H1 (cell line): ENCODE results near the gene EPSTI1. TPM values are rescaled to one million over a fixed set of nuclear protein-coding genes. Genes with fewer than 3 reads are reported as not detected.

Experiments used
- CHD2 ChIP-seq: IDR thresholded peaks from 2 replicates; pipeline ENCODE4 v1.6.1; 2012; ENCODE audit warnings: low read length, improper control_type of control experiment
- HDAC2 ChIP-seq, 2 experiments: fragments of 300-600 bp in 1 of 2; sonication (generic) in 1 of 2; IDR thresholded peaks; 2 replicates each; pipeline ENCODE4 v1.6.1; 2011 to 2012; ENCODE audit warnings: low read depth in 2 of 2, low read length in 2 of 2, mild to moderate bottlenecking in 2 of 2, moderate library complexity in 2 of 2, borderline replicate concordance in 1 of 2, inconsistent platforms in 1 of 2
- JUN ChIP-seq: IDR thresholded peaks from 2 replicates; pipeline ENCODE4 v1.6.1; 2011; ENCODE audit warnings: low read depth, mild to moderate bottlenecking, improper control_type of control experiment, low read length
- PHF8 ChIP-seq: fragments of 200-600 bp; sonication (generic); conservative IDR thresholded peaks from 2 replicates; pipeline ENCODE4 v1.7.1; 2012; ENCODE audit warnings: low read depth, mild to moderate bottlenecking, inconsistent platforms, low read length, moderate library complexity
- SIX5 ChIP-seq: IDR thresholded peaks from 2 replicates; pipeline ENCODE4 v1.6.1; 2011; ENCODE audit warnings: mild to moderate bottlenecking, low read depth, low read length
- polyA plus RNA-seq, 7 experiments: library from polyadenylated mRNA; depleted of rRNA in 3 of 7; stranded (reverse) in 5 of 7; unstranded in 2 of 7; fragments of >200 nt in 5 of 7; fragments of 200-250 nt in 2 of 7; gene quantifications; 1 replicate in 5 of 7; 2 replicates in 1 of 7; 4 replicates in 1 of 7; pipeline versions ENCODE4 v1.2.1 to v1.2.3, GENCODE V29; 2011 to 2013; ENCODE audit warnings: missing spikeins in 2 of 7, mixed read lengths in 2 of 7
- total RNA-seq: library from RNA; stranded (reverse); fragmentation: NEBNext Ultra II Directional; extraction: Animal tissue kit (Norgen Biotek cat#: 25700); gene quantifications from 2 replicates; pipeline ENCODE4 v1.2.1, GENCODE V29; 2021
- TF ChIP-seq, protein P1 (sequence below): fragments of 300-600 bp; sonication (generic); IDR thresholded peaks from 2 replicates; pipeline ENCODE4 v1.7.1; 2012; ENCODE audit warnings: low read length, moderate library complexity, mild to moderate bottlenecking, inconsistent platforms; ENCODE audit not compliant: insufficient replicate concordance
- TF ChIP-seq, protein P2 (sequence below), 3 experiments: IDR thresholded peaks; 1 replicate in 2 of 3; 2 replicates in 1 of 3; pipeline versions ENCODE4 v1.5.1 to v1.6.1; 2011; ENCODE audit warnings: low read length in 3 of 3, mild to moderate bottlenecking in 3 of 3, inconsistent platforms in 2 of 3, low read depth in 1 of 3, moderate library complexity in 1 of 3; ENCODE audit not compliant: insufficient read depth in 1 of 3; ENCODE audit errors: control extremely low read depth in 1 of 3

EPSTI1 gene
- total and polyA plus RNA-seq, 2 of the 8 experiments (the other 6 are each of a cell fraction or from before 2014, with no cell fraction given) = 0.23 to 0.37 TPM

DNA sequence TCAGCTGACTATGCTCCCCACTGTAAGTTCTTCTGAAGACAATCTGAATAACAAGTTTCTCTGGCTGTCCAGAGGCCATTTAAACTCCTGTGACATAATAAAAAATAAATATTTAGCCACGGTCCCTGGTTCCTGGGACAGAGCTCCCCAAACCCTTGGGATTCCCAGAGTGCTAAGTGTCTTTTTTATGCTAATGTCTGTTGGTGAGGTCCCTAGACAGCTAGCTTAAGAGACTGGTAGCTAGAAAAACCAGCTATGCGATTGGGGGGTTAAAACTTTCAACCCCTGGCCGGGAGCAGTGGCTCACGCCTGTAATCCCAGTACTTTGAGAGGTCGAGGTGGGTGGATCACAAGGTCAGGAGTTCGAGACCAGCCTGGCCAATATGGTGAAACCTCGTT, 5.9 kb downstream of the EPSTI1 start (continued):
- TF ChIP-seq, protein P1, sequence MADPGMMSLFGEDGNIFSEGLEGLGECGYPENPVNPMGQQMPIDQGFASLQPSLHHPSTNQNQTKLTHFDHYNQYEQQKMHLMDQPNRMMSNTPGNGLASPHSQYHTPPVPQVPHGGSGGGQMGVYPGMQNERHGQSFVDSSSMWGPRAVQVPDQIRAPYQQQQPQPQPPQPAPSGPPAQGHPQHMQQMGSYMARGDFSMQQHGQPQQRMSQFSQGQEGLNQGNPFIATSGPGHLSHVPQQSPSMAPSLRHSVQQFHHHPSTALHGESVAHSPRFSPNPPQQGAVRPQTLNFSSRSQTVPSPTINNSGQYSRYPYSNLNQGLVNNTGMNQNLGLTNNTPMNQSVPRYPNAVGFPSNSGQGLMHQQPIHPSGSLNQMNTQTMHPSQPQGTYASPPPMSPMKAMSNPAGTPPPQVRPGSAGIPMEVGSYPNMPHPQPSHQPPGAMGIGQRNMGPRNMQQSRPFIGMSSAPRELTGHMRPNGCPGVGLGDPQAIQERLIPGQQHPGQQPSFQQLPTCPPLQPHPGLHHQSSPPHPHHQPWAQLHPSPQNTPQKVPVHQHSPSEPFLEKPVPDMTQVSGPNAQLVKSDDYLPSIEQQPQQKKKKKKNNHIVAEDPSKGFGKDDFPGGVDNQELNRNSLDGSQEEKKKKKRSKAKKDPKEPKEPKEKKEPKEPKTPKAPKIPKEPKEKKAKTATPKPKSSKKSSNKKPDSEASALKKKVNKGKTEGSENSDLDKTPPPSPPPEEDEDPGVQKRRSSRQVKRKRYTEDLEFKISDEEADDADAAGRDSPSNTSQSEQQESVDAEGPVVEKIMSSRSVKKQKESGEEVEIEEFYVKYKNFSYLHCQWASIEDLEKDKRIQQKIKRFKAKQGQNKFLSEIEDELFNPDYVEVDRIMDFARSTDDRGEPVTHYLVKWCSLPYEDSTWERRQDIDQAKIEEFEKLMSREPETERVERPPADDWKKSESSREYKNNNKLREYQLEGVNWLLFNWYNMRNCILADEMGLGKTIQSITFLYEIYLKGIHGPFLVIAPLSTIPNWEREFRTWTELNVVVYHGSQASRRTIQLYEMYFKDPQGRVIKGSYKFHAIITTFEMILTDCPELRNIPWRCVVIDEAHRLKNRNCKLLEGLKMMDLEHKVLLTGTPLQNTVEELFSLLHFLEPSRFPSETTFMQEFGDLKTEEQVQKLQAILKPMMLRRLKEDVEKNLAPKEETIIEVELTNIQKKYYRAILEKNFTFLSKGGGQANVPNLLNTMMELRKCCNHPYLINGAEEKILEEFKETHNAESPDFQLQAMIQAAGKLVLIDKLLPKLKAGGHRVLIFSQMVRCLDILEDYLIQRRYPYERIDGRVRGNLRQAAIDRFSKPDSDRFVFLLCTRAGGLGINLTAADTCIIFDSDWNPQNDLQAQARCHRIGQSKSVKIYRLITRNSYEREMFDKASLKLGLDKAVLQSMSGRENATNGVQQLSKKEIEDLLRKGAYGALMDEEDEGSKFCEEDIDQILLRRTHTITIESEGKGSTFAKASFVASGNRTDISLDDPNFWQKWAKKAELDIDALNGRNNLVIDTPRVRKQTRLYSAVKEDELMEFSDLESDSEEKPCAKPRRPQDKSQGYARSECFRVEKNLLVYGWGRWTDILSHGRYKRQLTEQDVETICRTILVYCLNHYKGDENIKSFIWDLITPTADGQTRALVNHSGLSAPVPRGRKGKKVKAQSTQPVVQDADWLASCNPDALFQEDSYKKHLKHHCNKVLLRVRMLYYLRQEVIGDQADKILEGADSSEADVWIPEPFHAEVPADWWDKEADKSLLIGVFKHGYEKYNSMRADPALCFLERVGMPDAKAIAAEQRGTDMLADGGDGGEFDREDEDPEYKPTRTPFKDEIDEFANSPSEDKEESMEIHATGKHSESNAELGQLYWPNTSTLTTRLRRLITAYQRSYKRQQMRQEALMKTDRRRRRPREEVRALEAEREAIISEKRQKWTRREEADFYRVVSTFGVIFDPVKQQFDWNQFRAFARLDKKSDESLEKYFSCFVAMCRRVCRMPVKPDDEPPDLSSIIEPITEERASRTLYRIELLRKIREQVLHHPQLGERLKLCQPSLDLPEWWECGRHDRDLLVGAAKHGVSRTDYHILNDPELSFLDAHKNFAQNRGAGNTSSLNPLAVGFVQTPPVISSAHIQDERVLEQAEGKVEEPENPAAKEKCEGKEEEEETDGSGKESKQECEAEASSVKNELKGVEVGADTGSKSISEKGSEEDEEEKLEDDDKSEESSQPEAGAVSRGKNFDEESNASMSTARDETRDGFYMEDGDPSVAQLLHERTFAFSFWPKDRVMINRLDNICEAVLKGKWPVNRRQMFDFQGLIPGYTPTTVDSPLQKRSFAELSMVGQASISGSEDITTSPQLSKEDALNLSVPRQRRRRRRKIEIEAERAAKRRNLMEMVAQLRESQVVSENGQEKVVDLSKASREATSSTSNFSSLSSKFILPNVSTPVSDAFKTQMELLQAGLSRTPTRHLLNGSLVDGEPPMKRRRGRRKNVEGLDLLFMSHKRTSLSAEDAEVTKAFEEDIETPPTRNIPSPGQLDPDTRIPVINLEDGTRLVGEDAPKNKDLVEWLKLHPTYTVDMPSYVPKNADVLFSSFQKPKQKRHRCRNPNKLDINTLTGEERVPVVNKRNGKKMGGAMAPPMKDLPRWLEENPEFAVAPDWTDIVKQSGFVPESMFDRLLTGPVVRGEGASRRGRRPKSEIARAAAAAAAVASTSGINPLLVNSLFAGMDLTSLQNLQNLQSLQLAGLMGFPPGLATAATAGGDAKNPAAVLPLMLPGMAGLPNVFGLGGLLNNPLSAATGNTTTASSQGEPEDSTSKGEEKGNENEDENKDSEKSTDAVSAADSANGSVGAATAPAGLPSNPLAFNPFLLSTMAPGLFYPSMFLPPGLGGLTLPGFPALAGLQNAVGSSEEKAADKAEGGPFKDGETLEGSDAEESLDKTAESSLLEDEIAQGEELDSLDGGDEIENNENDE = no peak
- TF ChIP-seq, protein P2, sequence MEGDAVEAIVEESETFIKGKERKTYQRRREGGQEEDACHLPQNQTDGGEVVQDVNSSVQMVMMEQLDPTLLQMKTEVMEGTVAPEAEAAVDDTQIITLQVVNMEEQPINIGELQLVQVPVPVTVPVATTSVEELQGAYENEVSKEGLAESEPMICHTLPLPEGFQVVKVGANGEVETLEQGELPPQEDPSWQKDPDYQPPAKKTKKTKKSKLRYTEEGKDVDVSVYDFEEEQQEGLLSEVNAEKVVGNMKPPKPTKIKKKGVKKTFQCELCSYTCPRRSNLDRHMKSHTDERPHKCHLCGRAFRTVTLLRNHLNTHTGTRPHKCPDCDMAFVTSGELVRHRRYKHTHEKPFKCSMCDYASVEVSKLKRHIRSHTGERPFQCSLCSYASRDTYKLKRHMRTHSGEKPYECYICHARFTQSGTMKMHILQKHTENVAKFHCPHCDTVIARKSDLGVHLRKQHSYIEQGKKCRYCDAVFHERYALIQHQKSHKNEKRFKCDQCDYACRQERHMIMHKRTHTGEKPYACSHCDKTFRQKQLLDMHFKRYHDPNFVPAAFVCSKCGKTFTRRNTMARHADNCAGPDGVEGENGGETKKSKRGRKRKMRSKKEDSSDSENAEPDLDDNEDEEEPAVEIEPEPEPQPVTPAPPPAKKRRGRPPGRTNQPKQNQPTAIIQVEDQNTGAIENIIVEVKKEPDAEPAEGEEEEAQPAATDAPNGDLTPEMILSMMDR (IDR thresholded peaks at IDR 0.05; ENCODE audit: control extremely low read depth in 1 of 3, insufficient read depth in 1 of 3, low read depth in 1 of 3, low read length in 3 of 3) = no peak
- TF ChIP-seq HDAC2 (IDR thresholded peaks at IDR 0.05; ENCODE audit: borderline replicate concordance in 1 of 2, low read depth in 2 of 2, low read length in 2 of 2) = no peak
- TF ChIP-seq CHD2 = no peak
- no peak for TF ChIP-seq SIX5
- TF ChIP-seq JUN = no peak
- TF ChIP-seq PHF8 = no peak
- TF ChIP-seq, all 59 proteins: peak for 0
